HAP-1 (cell line): Measurements from ENCODE around the gene WDR35.
A peak's percentile ranks its signal among the peaks of the same experiment; 100 is the strongest.

Source experiments
- DNase-seq, 2 experiments: peaks; one replicate each; pipeline ENCODE4 v3.0.0-alpha.2; 2016 to 2020; ENCODE audit warnings: low spot score in 2 of 2
- H3K27me3 ChIP-seq: fragments of 250-450 bp; sonication (Bioruptor Pico); 2 replicates; pipeline ENCODE4 v1.5.1; 2020; ENCODE audit warnings: low read depth, mild to moderate bottlenecking, moderate library complexity
- H3K36me3 ChIP-seq: fragments of 250-450 bp; sonication (Bioruptor Pico); replicated peaks from 2 replicates; pipeline ENCODE4 v1.5.1; 2020; ENCODE audit warnings: mild to moderate bottlenecking
- H3K4me1 ChIP-seq: fragments of 250-450 bp; sonication (Bioruptor Pico); 2 replicates; pipeline ENCODE4 v1.5.1; 2020; ENCODE audit warnings: mild to moderate bottlenecking
- H3K4me3 ChIP-seq: fragments of 250-450 bp; sonication (Bioruptor Pico); 2 replicates; pipeline ENCODE4 v1.5.1; 2020; ENCODE audit warnings: mild to moderate bottlenecking, moderate library complexity
- H3K9me3 ChIP-seq: fragments of 250-450 bp; sonication (Bioruptor Pico); 2 replicates; pipeline ENCODE4 v1.5.1; 2020; ENCODE audit warnings: mild to moderate bottlenecking, moderate library complexity
- in situ Hi-C: fragments of 300-500 bp; cut with MboI; formaldehyde crosslinking; loops from 3 replicates; pipeline ENCODE4 v1.14.3; 2020; ENCODE audit warnings: low sequenced_read_pairs, inconsistent platforms, mixed read lengths

The WDR35 gene

GRCh38 chr2:19991895-19992294 lies 2.0 kb upstream of the WDR35 start:
- no peaks in the 10 kb centered on the region; the same call in 1 of the 2 replicates for H3K9me3 ChIP-seq
- in situ Hi-C loops: no loop called here
- H3K4me3 ChIP-seq: no peak overlapping the region

GRCh38 chr2:19990416-19990728 lies 467 bp upstream of the WDR35 start:
- Histone ChIP-seq H3K4me1 (peaks cover 4% of the 10 kb centered on the region), H3K36me3 (no peaks in the 10 kb centered on the region), H3K9me3 (no peaks in the 10 kb centered on the region; the same call in 1 of the 2 replicates), H3K27me3 (peaks cover 5% of the 10 kb centered on the region; the same call in 1 of the 2 replicates), H3K4me3 (peak overlapping the region; percentile 69)
- no peak for DNase-seq
- in situ Hi-C loops: no loop called here

More at GRCh38 chr2:19991895-19992294, 2.0 kb upstream of the WDR35 start:
- H3K4me1 ChIP-seq: peaks cover 4% of the 10 kb centered on the region
- no peaks in the 10 kb centered on the region for H3K36me3 ChIP-seq
- no peak for DNase-seq
- H3K27me3 ChIP-seq: peaks cover 5% of the 10 kb centered on the region; the same call in 1 of the 2 replicates

GRCh38 chr2:19989342-19989666 lies 601 bp downstream of the WDR35 start:
- in situ Hi-C loops: no loop called here
- H3K9me3 ChIP-seq: no peaks in the 10 kb centered on the region; the same call in 1 of the 2 replicates
- peaks cover 4% of the 10 kb centered on the region for H3K4me1 ChIP-seq
- peaks cover 5% of the 10 kb centered on the region; the same call in 1 of the 2 replicates for H3K27me3 ChIP-seq
- H3K4me3 ChIP-seq: peak overlapping the region; percentile 69
- no peaks in the 10 kb centered on the region for H3K36me3 ChIP-seq
- DNase-seq: peak in 1 of 2 experiments; percentile 41

GRCh38 chr2:19988600-19988999 lies 1.3 kb downstream of the WDR35 start:
- Histone ChIP-seq H3K36me3 (no peaks in the 10 kb centered on the region), H3K9me3 (no peaks in the 10 kb centered on the region; the same call in 1 of the 2 replicates), H3K4me3 (peak overlapping the region; percentile 69), H3K27me3 (peaks cover 5% of the 10 kb centered on the region; the same call in 1 of the 2 replicates), H3K4me1 (peaks cover 4% of the 10 kb centered on the region)
- in situ Hi-C loops: no loop called here
- no peak for DNase-seq

GRCh38 chr2:19987936-19988335 lies 2.0 kb downstream of the WDR35 start:
- in situ Hi-C loops: no loop called here
- no peaks in the 10 kb centered on the region; the same call in 1 of the 2 replicates for H3K9me3 ChIP-seq
- H3K4me3 ChIP-seq: no peak overlapping the region
- no peak for DNase-seq
- H3K27me3 ChIP-seq: peaks cover 1% of the 10 kb centered on the region; the same call in 1 of the 2 replicates
- H3K36me3 ChIP-seq: no peaks in the 10 kb centered on the region
- H3K4me1 ChIP-seq: peaks cover 4% of the 10 kb centered on the region

GRCh38 chr2:19982268-19982667 lies 7.6 kb downstream of the WDR35 start:
- no peaks in the 10 kb centered on the region for H3K9me3 ChIP-seq
- in situ Hi-C loops: no loop called here
- no peak for DNase-seq
- H3K4me1 ChIP-seq: peaks cover 10% of the 10 kb centered on the region
- H3K4me3 ChIP-seq: no peak overlapping the region
- H3K36me3 ChIP-seq: peaks cover 18% of the 10 kb centered on the region
- H3K27me3 ChIP-seq: no peaks in the 10 kb centered on the region

GRCh38 chr2:19979932-19980331 lies 10.0 kb downstream of the WDR35 start:
- in situ Hi-C loops: no loop called here
- Histone ChIP-seq H3K27me3 (no peaks in the 10 kb centered on the region), H3K36me3 (peaks cover 25% of the 10 kb centered on the region), H3K4me1 (peaks cover 10% of the 10 kb centered on the region), H3K4me3 (no peak overlapping the region), H3K9me3 (no peaks in the 10 kb centered on the region)
- DNase-seq: peak in 1 of 2 experiments; percentile 19

GRCh38 chr2:19973466-19973865 lies 16.4 kb downstream of the WDR35 start:
- in situ Hi-C loops: no loop called here
- Histone ChIP-seq H3K4me3 (no peak overlapping the region), H3K9me3 (no peaks in the 10 kb centered on the region), H3K4me1 (no peaks in the 10 kb centered on the region), H3K27me3 (no peaks in the 10 kb centered on the region), H3K36me3 (peaks cover 22% of the 10 kb centered on the region)
- DNase-seq: no peak

- Histone ChIP-seq H3K27me3 (no peaks in the 10 kb centered on the region), H3K4me3 (no peak overlapping the region), H3K4me1 (no peaks in the 10 kb centered on the region), H3K36me3 (peaks cover 12% of the 10 kb centered on the region), H3K9me3 (no peaks in the 10 kb centered on the region)
- in situ Hi-C loops: no loop called here
- no peak for DNase-seq
Observed at GRCh38 chr2:19971691-19972090, 18.2 kb downstream of the WDR35 start.

- H3K27me3 ChIP-seq: no peaks in the 10 kb centered on the region
- no peaks in the 10 kb centered on the region for H3K4me1 ChIP-seq
- H3K9me3 ChIP-seq: no peaks in the 10 kb centered on the region
- H3K36me3 ChIP-seq: no peaks in the 10 kb centered on the region; the same call in 1 of the 2 replicates
- DNase-seq: no peak
- no peak overlapping the region for H3K4me3 ChIP-seq
- in situ Hi-C loops: no loop called here
Observed at GRCh38 chr2:19963386-19963785, 26.5 kb downstream of the WDR35 start.

GRCh38 chr2:19955544-19956422 lies 34.1 kb downstream of the WDR35 start:
- Histone ChIP-seq H3K9me3 (no peaks in the 10 kb centered on the region), H3K4me3 (no peak overlapping the region), H3K4me1 (no peaks in the 10 kb centered on the region), H3K27me3 (no peaks in the 10 kb centered on the region), H3K36me3 (no peaks in the 10 kb centered on the region; the same call in 1 of the 2 replicates)
- peak; percentile 70 to 80 for DNase-seq
- in situ Hi-C loops: no loop called here

- H3K9me3 ChIP-seq: no peaks in the 10 kb centered on the region
- DNase-seq: no peak
- no peak overlapping the region for H3K4me3 ChIP-seq
- no peaks in the 10 kb centered on the region for H3K4me1 ChIP-seq
- H3K27me3 ChIP-seq: no peaks in the 10 kb centered on the region
- H3K36me3 ChIP-seq: no peaks in the 10 kb centered on the region; the same call in 1 of the 2 replicates
- in situ Hi-C loops: no loop called here
Observed at GRCh38 chr2:19949071-19949470, 40.8 kb downstream of the WDR35 start.

GRCh38 chr2:19947184-19947940 lies 42.5 kb downstream of the WDR35 start:
- DNase-seq: no peak
- Histone ChIP-seq H3K4me3 (no peak overlapping the region), H3K36me3 (no peaks in the 10 kb centered on the region), H3K27me3 (no peaks in the 10 kb centered on the region), H3K4me1 (no peaks in the 10 kb centered on the region), H3K9me3 (no peaks in the 10 kb centered on the region)
- in situ Hi-C loops: no loop called here
